Natural killer cell (primary cell): ENCODE data around the gene COL20A1. TPM values are rescaled to one million over a fixed set of nuclear protein-coding genes. Genes with fewer than 3 reads are reported as not detected.

Experiments
- ATAC-seq, 3 donors: fragments of 150-1000 bp in 2 of 3; fragments of 200-7000 bp in 1 of 3; cut with Tn5 transposase; 1 replicate in 1 of 3; 2 replicates in 2 of 3; pipeline ENCODE4 v1.10.0; 2021; ENCODE audit warnings: mild to moderate bottlenecking in 2 of 3, moderate library complexity in 2 of 3
- DNase-seq, 2 donors: peaks; one replicate each; pipeline versions ENCODE4 v3.0.0 to v3.0.0-alpha.2; 2013 to 2021; ENCODE audit warnings: mixed read lengths in 1 of 2
- H3K27ac ChIP-seq: one replicate; pipeline ENCODE4 v1.5.1; 2013; ENCODE audit warnings: mild to moderate bottlenecking, low read length
- H3K27me3 ChIP-seq: one replicate; pipeline ENCODE4 v1.6.1; 2013; ENCODE audit warnings: low read length; ENCODE audit not compliant: control insufficient read depth, insufficient read depth
- H3K36me3 ChIP-seq: one replicate; pipeline ENCODE4 v1.6.1; 2013; ENCODE audit warnings: low read length; ENCODE audit not compliant: control insufficient read depth, insufficient read depth
- H3K4me1 ChIP-seq: one replicate; pipeline ENCODE4 v1.6.1; 2013; ENCODE audit warnings: low read length; ENCODE audit not compliant: control insufficient read depth, insufficient read depth
- H3K4me3 ChIP-seq: one replicate; pipeline ENCODE4 v1.5.1; 2013; ENCODE audit warnings: low read length
- H3K9me3 ChIP-seq: one replicate; pipeline ENCODE4 v1.6.1; 2013; ENCODE audit warnings: low read length; ENCODE audit not compliant: control insufficient read depth, insufficient read depth
- H3K27ac Mint-ChIP-seq, 2 donors: one replicate each; pipeline ENCODE4 v1.8.0; 2022; ENCODE audit warnings: mild to moderate bottlenecking in 2 of 2, mixed read lengths in 2 of 2, moderate library complexity in 1 of 2
- H3K27me3 Mint-ChIP-seq, 2 donors: one replicate each; pipeline ENCODE4 v1.8.0; 2022; ENCODE audit warnings: low read depth in 2 of 2, mixed read lengths in 2 of 2
- H3K36me3 Mint-ChIP-seq: one replicate; pipeline ENCODE4 v1.8.0; 2022; ENCODE audit warnings: mixed read lengths
- H3K4me1 Mint-ChIP-seq, 2 donors: one replicate each; pipeline ENCODE4 v1.8.0; 2022; ENCODE audit warnings: mixed read lengths in 2 of 2
- H3K4me3 Mint-ChIP-seq: one replicate; pipeline ENCODE4 v1.8.0; 2022; ENCODE audit warnings: mild to moderate bottlenecking, moderate library complexity, mixed read lengths
- H3K9me3 Mint-ChIP-seq, 2 donors: one replicate each; pipeline ENCODE4 v1.8.0; 2022; ENCODE audit warnings: mixed read lengths in 2 of 2
- WGBS: methylation state at CpG from one replicate; pipeline ENCODE4 v1.1.7; 2013; ENCODE audit warnings: missing lambda C conversion rate; ENCODE audit not compliant: insufficient coverage; 5-methylcytosine and 5-hydroxymethylcytosine counted together
- intact Hi-C: fragments of 100-400 bp; cut with micrococcal nuclease; formaldehyde crosslinking; loops from one replicate; pipeline ENCODE4 v1.14.2; 2022
- total RNA-seq, 4 donors: library from RNA; stranded (reverse); fragments of 120-200 nt in 1 of 4; gene quantifications; one replicate each; pipeline versions ENCODE4 v1.2.3 to v1.2.4, GENCODE V29; 2013 to 2022
- TF ChIP-seq, protein P1 (sequence below): fragments of 200-600 bp; IDR thresholded peaks from one replicate; pipeline ENCODE4 v1.8.0; 2022; ENCODE audit warnings: antibody characterized with exemption

The COL20A1 gene
- total RNA-seq, 3 donors from 2014 or later (not counting 1 experiment from before 2014, with no cell fraction given): 0.12 to 0.33 TPM; not detected in 1

DNA sequence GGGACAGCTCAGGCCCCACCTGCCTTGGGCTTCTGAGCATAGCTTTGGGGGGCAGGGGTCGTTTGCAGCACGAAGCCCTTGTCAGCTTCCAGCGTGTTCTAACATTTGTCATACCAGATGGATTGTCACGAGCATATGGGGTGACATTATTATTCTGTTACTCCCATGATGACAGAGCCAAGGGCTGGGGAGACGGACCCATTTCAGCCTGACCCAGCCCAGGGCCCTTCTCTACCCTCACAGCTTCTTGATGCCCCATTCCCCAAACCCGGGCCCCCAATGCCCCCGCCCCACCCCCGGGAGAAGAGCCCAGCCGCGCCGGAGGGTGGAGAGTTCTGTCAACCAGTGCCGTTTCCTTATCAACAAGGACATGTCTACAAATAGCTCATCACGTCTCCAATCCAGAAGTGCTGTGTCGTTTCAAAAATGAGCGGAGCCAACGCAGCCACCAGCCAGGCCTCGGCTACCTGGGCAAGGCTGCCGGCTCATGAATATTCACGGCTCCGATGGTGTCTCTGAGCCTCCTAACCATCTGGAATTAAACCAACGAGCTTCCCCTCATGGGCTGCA is 77.7 kb downstream of the COL20A1 start:
- WGBS: 56% methylated on average over 21 of the region's 21 CpGs
- Histone ChIP-seq H3K4me3 (no peak overlapping the region), H3K27ac (no peak overlapping the region), H3K36me3 (no peaks in the 10 kb centered on the region), H3K4me1 (no peaks in the 10 kb centered on the region), H3K27me3 (no peaks in the 10 kb centered on the region), H3K9me3 (no peaks in the 10 kb centered on the region)
- TF ChIP-seq, protein P1, sequence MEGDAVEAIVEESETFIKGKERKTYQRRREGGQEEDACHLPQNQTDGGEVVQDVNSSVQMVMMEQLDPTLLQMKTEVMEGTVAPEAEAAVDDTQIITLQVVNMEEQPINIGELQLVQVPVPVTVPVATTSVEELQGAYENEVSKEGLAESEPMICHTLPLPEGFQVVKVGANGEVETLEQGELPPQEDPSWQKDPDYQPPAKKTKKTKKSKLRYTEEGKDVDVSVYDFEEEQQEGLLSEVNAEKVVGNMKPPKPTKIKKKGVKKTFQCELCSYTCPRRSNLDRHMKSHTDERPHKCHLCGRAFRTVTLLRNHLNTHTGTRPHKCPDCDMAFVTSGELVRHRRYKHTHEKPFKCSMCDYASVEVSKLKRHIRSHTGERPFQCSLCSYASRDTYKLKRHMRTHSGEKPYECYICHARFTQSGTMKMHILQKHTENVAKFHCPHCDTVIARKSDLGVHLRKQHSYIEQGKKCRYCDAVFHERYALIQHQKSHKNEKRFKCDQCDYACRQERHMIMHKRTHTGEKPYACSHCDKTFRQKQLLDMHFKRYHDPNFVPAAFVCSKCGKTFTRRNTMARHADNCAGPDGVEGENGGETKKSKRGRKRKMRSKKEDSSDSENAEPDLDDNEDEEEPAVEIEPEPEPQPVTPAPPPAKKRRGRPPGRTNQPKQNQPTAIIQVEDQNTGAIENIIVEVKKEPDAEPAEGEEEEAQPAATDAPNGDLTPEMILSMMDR: no peak
- Mint-ChIP-seq H3K4me1 (no peaks in the 10 kb centered on the region), H3K36me3 (no peaks in the 10 kb centered on the region), H3K9me3 (no peaks in the 10 kb centered on the region), H3K4me3 (no peak overlapping the region), H3K27me3 (no peaks in the 10 kb centered on the region), H3K27ac (no peak overlapping the region)
- ATAC-seq (no peak), DNase-seq (no peak)
- intact Hi-C loops: no loop called here

DNA sequence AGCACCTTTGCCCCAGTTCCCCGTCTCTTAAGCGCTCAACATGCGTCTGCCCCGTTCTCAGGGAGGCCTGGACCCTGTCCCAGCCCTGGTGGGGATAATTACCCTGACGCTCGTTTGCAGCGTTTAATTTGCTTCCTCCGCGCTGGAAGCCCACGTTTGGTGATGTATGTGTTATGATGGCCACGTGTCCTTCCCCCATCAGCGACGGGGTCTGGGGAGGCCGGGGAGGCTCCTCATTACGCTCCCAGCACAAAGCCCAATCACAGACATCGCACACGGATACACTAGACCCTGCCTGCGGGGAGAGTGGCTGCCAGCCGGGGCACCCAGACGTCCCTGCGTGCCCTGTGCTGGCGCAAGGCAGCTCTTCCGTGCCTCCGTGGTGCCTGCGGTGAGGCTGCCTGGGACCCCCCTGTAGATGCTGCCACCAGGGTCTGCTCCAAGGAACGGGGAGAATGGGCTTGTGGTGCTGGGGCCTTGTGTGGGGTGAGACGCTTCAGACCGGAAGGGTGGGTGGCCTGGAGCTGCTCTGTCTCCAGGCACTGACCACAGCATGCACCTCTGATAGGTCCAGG is 78.4 kb downstream of the COL20A1 start:
- intact Hi-C loops: no loop called here
- ATAC-seq: no peak
- Histone ChIP-seq H3K27me3 (no peaks in the 10 kb centered on the region), H3K4me1 (no peaks in the 10 kb centered on the region), H3K4me3 (no peak overlapping the region), H3K27ac (no peak overlapping the region), H3K36me3 (no peaks in the 10 kb centered on the region), H3K9me3 (no peaks in the 10 kb centered on the region)
- WGBS: 83% methylated on average over 28 of the region's 28 CpGs
- H3K27ac Mint-ChIP-seq: no peak overlapping the region
- no peak for DNase-seq
- H3K4me3 Mint-ChIP-seq: no peak overlapping the region
- no peaks in the 10 kb centered on the region for H3K4me1 Mint-ChIP-seq
- H3K27me3 Mint-ChIP-seq: peaks cover 4 to 6% of the 10 kb centered on the region in 2 donors
- H3K9me3 Mint-ChIP-seq: no peaks in the 10 kb centered on the region
- no peaks in the 10 kb centered on the region for H3K36me3 Mint-ChIP-seq
- TF ChIP-seq, protein P1: no peak

DNA sequence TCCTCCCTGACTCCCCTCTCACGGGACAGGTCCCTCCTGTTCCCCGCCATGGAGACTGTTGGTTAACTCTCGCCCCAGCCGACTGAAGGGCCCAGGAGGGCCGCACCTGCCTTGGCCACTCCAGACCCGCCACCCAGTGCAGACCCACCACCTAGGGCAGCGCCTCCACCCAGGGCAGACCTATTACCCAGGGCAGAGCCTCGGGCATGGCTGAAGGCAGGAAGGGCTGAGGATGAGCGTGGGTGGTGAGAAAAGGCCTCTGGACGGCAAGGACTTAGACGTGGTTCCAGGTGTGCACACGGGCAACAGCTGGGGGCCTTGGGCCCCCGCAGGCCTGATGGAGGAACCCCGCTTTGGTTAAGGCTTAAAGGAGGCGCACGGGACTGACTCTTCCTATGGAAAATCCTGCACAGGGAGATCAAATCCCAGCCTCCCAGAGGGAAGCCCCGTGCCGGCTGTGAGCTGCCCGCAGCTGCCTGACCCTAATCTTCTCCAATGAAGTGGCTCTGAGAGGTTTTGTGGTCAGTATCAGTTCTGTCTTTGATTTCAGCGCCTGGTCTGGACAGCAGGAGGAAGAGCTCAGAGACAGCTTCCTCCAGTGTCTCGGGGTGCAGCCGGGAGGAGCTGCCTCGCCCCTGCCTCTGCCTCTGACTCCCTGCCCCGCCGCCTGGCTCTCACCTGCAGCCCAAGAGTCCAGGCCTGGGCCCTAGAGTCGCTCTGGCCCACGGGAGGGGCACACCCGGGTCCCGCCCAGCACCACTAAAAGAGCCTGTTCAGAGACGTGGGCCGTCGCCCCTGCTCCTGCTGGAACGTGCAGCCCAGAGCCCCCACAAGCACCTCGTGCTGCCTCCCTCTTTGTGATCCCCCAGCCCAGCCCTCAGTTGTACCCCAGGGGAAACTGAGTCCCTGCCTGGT is 80.2 kb downstream of the COL20A1 start:
- no peaks in the 10 kb centered on the region for H3K9me3 ChIP-seq
- Mint-ChIP-seq H3K36me3 (no peaks in the 10 kb centered on the region), H3K27ac (no peak overlapping the region), H3K4me3 (no peak overlapping the region), H3K9me3 (no peaks in the 10 kb centered on the region), H3K4me1 (no peaks in the 10 kb centered on the region), H3K27me3 (peaks cover 4 to 8% of the 10 kb centered on the region in 2 donors)
- DNase-seq: no peak
- ATAC-seq: no peak
- H3K27ac ChIP-seq: no peak overlapping the region
- intact Hi-C loops: no loop called here
- H3K4me3 ChIP-seq: no peak overlapping the region
- no peaks in the 10 kb centered on the region for H3K4me1 ChIP-seq
- 71% methylated on average over 34 of the region's 34 CpGs for WGBS
- no peaks in the 10 kb centered on the region for H3K36me3 ChIP-seq
- TF ChIP-seq, protein P1: no peak
- H3K27me3 ChIP-seq: peaks cover 4% of the 10 kb centered on the region
